Chondrocyte (in vitro differentiated cells): ENCODE data around the gene A3GALT2. TPM values are rescaled to one million over a fixed set of nuclear protein-coding genes. Genes with fewer than 3 reads are reported as not detected.

Experiments used
- DNase-seq: peaks from one replicate; pipeline ENCODE4 v3.0.0; 2021; ENCODE audit warnings: mixed read lengths, low spot score
- H3K27ac Mint-ChIP-seq: one replicate; pipeline ENCODE4 v1.8.0; 2021; ENCODE audit warnings: mild to moderate bottlenecking, moderate library complexity, mixed read lengths; ENCODE audit not compliant: unreplicated experiment
- H3K27me3 Mint-ChIP-seq: 2 replicates; pipeline ENCODE4 v1.8.0; 2021; ENCODE audit warnings: low read depth, mixed read lengths
- H3K36me3 Mint-ChIP-seq: 2 replicates; pipeline ENCODE4 v1.8.0; 2021; ENCODE audit warnings: low read depth, mixed read lengths
- H3K4me1 Mint-ChIP-seq: 2 replicates; pipeline ENCODE4 v1.8.0; 2021; ENCODE audit warnings: low read depth, mild to moderate bottlenecking, mixed read lengths
- H3K4me3 Mint-ChIP-seq: one replicate; pipeline ENCODE4 v1.8.0; 2021; ENCODE audit warnings: mild to moderate bottlenecking, moderate library complexity, mixed read lengths; ENCODE audit not compliant: unreplicated experiment
- H3K9me3 Mint-ChIP-seq: 2 replicates; pipeline ENCODE4 v1.8.0; 2021; ENCODE audit warnings: low read depth, mixed read lengths
- total RNA-seq: library from RNA; stranded (reverse); gene quantifications from 3 replicates; pipeline ENCODE4 v1.2.1, GENCODE V29; 2021
- TF ChIP-seq, protein P1 (sequence below): fragments of 200-600 bp; sonication (generic); IDR thresholded peaks from 2 replicates; pipeline ENCODE4 v1.5.0; 2021; ENCODE audit warnings: antibody characterized with exemption, mild to moderate bottlenecking, moderate library complexity

Gene A3GALT2
- total RNA-seq, 1 donor from 2014 or later = 0.27 TPM

DNA sequence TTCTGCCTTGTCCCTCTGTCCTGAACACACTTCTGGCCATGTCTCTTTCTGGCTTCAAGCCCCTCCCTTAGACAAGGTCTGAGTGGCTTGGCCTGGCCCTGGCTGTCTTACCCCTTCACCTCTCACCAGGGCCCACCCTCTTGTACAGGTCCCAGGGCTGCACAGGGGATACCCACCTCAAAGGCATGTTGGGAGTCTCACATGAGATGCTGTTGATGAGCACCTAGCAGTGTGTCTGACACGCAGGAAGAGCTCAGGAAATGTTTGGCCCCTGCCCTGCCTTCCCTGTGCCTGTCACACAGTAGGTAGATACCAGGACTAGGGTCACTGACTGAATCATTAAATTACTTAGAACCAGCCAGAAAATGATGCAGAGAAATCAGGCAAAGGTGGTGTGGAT, 48.0 kb downstream of the A3GALT2 start:
- Mint-ChIP-seq H3K4me3 (no peak overlapping the region), H3K36me3 (peaks cover 11% of the 10 kb centered on the region), H3K4me1 (peaks cover 36% of the 10 kb centered on the region), H3K27me3 (no peaks in the 10 kb centered on the region), H3K9me3 (no peaks in the 10 kb centered on the region), H3K27ac (peak overlapping the region; percentile 70)
- DNase-seq = no peak
- TF ChIP-seq, protein P1, sequence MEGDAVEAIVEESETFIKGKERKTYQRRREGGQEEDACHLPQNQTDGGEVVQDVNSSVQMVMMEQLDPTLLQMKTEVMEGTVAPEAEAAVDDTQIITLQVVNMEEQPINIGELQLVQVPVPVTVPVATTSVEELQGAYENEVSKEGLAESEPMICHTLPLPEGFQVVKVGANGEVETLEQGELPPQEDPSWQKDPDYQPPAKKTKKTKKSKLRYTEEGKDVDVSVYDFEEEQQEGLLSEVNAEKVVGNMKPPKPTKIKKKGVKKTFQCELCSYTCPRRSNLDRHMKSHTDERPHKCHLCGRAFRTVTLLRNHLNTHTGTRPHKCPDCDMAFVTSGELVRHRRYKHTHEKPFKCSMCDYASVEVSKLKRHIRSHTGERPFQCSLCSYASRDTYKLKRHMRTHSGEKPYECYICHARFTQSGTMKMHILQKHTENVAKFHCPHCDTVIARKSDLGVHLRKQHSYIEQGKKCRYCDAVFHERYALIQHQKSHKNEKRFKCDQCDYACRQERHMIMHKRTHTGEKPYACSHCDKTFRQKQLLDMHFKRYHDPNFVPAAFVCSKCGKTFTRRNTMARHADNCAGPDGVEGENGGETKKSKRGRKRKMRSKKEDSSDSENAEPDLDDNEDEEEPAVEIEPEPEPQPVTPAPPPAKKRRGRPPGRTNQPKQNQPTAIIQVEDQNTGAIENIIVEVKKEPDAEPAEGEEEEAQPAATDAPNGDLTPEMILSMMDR = no peak

DNA sequence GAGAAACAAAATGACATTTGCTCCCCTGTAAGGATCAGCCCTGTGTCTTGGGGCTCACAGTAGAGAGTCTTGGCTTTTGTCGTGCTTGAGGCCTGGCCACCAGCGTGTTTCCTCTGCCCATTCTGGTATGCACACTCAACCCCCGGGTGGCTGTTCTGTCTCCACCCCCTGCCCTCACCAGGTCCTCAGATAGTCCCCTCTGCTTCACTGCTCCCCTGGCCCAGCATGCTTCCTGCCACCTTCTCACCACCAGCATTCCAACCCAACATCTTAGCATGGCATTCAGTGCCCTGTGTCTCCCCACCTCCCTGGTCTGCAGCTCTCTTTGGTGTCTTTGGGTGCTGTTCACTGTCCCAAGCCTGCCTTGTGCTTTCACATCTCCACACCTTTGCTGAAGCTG, 48.4 kb downstream of the A3GALT2 start:
- Mint-ChIP-seq H3K27ac (peak overlapping the region; percentile 70), H3K27me3 (no peaks in the 10 kb centered on the region), H3K9me3 (no peaks in the 10 kb centered on the region), H3K4me1 (peaks cover 40% of the 10 kb centered on the region), H3K4me3 (no peak overlapping the region), H3K36me3 (peaks cover 10% of the 10 kb centered on the region)
- no peak for DNase-seq
- TF ChIP-seq, protein P1 = no peak

DNA sequence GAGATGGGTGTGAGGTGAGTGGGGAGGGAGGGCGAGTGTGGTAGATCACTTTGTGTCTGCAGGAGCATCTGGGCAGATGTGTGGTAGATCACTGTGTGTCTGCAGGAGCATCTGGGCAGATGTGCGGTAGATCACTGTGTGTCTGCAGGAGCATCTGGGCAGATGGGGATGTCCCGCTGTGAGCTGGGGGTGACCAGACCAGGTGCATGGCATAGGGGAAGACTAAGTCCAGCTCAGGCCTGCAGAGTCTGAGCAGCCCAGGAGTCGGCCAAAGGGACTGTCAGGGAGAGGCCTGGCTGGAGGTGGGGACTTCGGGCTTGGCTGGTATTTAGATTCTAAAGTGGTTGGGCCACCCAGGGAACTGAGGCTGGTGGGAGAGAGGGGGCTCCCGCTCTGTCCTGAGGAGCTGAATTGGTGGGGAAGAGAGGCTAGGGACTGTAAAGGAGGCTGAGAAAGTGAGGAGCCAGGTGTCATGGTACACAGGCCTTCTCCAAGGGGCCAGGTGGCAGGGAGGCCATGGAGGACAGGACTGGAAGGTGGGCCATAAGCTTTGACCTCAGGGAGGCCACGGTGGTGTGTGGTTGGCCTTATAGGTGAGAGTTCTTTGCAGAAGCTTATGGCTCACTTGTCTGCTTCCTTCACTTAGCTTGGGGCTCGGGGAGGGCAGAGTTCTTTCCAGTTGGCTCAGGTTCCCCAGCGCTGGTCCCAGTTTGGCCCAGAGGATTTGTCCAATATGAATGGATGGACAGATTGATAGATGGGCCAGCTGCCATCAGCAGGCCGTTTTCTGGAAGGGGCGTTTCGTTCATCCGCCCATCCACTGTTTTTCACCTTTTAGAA, 49.0 kb downstream of the A3GALT2 start:
- H3K4me1 Mint-ChIP-seq = peaks cover 46% of the 10 kb centered on the region
- H3K27me3 Mint-ChIP-seq = no peaks in the 10 kb centered on the region
- peak overlapping the region; percentile 52 for H3K27ac Mint-ChIP-seq
- H3K36me3 Mint-ChIP-seq = peaks cover 8% of the 10 kb centered on the region
- no peak overlapping the region for H3K4me3 Mint-ChIP-seq
- no peaks in the 10 kb centered on the region for H3K9me3 Mint-ChIP-seq
- DNase-seq = no peak
- TF ChIP-seq, protein P1 = no peak

DNA sequence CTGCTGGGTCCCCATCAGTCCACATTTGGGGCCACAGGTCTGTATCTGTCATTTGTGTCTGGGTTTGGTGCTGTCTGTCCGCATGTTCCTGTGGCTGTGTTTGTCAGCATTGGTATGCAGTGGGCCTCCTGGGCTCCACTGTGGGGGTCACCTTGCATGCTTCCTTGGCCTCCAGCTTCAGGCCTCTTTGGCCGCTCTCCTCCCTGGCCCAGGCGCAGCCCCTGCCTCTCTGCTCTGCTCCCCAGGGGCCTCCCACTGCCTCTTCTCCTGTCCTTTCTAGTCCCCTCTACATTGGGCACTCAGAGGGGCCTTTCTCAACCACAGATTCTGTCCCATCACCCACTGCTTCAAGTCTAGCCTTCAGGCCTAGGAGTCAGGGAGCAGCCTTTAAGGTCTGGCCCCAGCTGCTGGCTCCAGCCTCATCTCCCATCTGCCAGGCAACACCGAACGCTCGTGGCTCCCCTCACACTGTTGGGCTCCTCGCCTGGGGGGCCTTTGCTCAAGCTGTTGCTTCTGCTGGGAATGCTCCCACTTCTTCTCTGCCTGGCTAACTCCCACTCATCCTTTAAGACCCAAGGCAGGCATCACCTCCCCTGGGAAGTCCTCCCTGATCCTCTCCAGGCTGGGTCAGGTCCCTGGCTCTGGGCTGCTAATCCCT, 50.0 kb downstream of the A3GALT2 start:
- peaks cover 4% of the 10 kb centered on the region for H3K36me3 Mint-ChIP-seq
- DNase-seq = no peak
- no peaks in the 10 kb centered on the region for H3K9me3 Mint-ChIP-seq
- TF ChIP-seq, protein P1 = no peak
- H3K4me1 Mint-ChIP-seq = peaks cover 54% of the 10 kb centered on the region
- peak overlapping the region; percentile 32 for H3K27ac Mint-ChIP-seq
- no peaks in the 10 kb centered on the region for H3K27me3 Mint-ChIP-seq
- H3K4me3 Mint-ChIP-seq = no peak overlapping the region

DNA sequence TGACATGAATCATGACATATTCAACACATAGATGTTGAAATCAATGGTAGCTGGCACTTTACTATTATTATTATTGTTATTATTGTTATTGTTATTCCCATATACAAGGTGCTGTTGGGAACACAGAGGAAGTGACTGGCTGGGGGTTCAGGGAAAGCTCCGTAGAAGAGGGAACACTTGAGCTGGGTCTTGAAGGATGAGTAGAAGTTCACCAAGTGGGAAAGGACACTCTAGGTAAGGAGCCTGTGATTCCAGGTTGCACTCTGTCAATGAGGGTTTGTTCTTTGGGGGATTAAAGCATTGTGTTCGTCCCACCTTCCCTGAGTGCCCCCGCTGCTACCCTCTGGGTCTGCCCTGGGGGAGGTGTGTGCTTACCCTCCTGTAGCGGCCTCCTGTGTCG, 50.5 kb downstream of the A3GALT2 start:
- peaks cover 58% of the 10 kb centered on the region for H3K4me1 Mint-ChIP-seq
- DNase-seq = no peak
- H3K27me3 Mint-ChIP-seq = no peaks in the 10 kb centered on the region
- no peak overlapping the region for H3K4me3 Mint-ChIP-seq
- peak overlapping the region; percentile 32 for H3K27ac Mint-ChIP-seq
- TF ChIP-seq, protein P1 = no peak
- H3K36me3 Mint-ChIP-seq = peaks cover 4% of the 10 kb centered on the region
- no peaks in the 10 kb centered on the region for H3K9me3 Mint-ChIP-seq
